Endodermal cell (in vitro differentiated cells): ENCODE data around the gene MPZL3. TPM values are rescaled to one million over a fixed set of nuclear protein-coding genes. Genes with fewer than 3 reads are reported as not detected.

Experiments used
- DNase-seq: peaks from one replicate; pipeline ENCODE4 v3.0.0-alpha.2; 2017
- H3K27ac ChIP-seq: 2 replicates; pipeline ENCODE4 v1.5.1; 2013; ENCODE audit warnings: mild to moderate bottlenecking, low read depth, low read length, moderate library complexity
- H3K27me3 ChIP-seq: 2 replicates; pipeline ENCODE4 v1.6.1; 2013; ENCODE audit warnings: mild to moderate bottlenecking, low read length, moderate library complexity; ENCODE audit not compliant: insufficient read depth, control insufficient read depth, poor library complexity, severe bottlenecking
- H3K36me3 ChIP-seq: 2 replicates; pipeline ENCODE4 v1.7.0; 2013; ENCODE audit warnings: mild to moderate bottlenecking, low read length, moderate library complexity; ENCODE audit not compliant: control insufficient read depth, insufficient read depth
- H3K4me1 ChIP-seq: one replicate; pipeline ENCODE4 v1.7.0; 2013; ENCODE audit warnings: low read length; ENCODE audit not compliant: control insufficient read depth, insufficient read depth
- H3K4me3 ChIP-seq: 2 replicates; pipeline ENCODE4 v1.5.1; 2013; ENCODE audit warnings: mild to moderate bottlenecking, low read length, moderate library complexity
- H3K9ac ChIP-seq: 2 replicates; pipeline ENCODE4 v1.6.1; 2013; ENCODE audit warnings: mild to moderate bottlenecking, low read length, moderate library complexity; ENCODE audit not compliant: poor library complexity, severe bottlenecking; ENCODE audit errors: extremely low read depth
- H3K9me3 ChIP-seq: 2 replicates; pipeline ENCODE4 v1.6.1; 2013; ENCODE audit warnings: mild to moderate bottlenecking, low read length, moderate library complexity; ENCODE audit not compliant: control insufficient read depth
- H3K27ac Mint-ChIP-seq: 2 replicates; pipeline ENCODE4 v1.8.0; 2020; ENCODE audit warnings: mixed read lengths
- H3K27me3 Mint-ChIP-seq: 2 replicates; pipeline ENCODE4 v1.8.0; 2021; ENCODE audit warnings: mild to moderate bottlenecking, mixed read lengths; ENCODE audit not compliant: insufficient read depth
- H3K36me3 Mint-ChIP-seq: 2 replicates; pipeline ENCODE4 v1.8.0; 2020; ENCODE audit warnings: low read depth, mixed read lengths
- H3K4me1 Mint-ChIP-seq: 2 replicates; pipeline ENCODE4 v1.8.0; 2020; ENCODE audit warnings: mixed read lengths
- H3K4me3 Mint-ChIP-seq: 2 replicates; pipeline ENCODE4 v1.8.0; 2020; ENCODE audit warnings: mild to moderate bottlenecking, moderate library complexity, mixed read lengths
- H3K9me3 Mint-ChIP-seq: 2 replicates; pipeline ENCODE4 v1.8.0; 2020; ENCODE audit warnings: mild to moderate bottlenecking, mixed read lengths
- CTCF ChIP-seq: fragments of 200-600 bp; sonication (generic); conservative IDR thresholded peaks from 2 replicates; pipeline ENCODE4 v1.5.0; 2021; ENCODE audit warnings: antibody characterized with exemption, mild to moderate bottlenecking
- WGBS, 2 experiments: methylation state at CpG; one replicate each; pipeline versions ENCODE4 v1.1.5 to v1.1.7; 2013; ENCODE audit warnings: missing lambda C conversion rate in 2 of 2, mixed read lengths in 1 of 2; ENCODE audit not compliant: insufficient coverage in 1 of 2, insufficient read length in 1 of 2; 5-methylcytosine and 5-hydroxymethylcytosine counted together
- total RNA-seq, 2 donors: library from RNA; stranded (reverse); fragmentation: NEBNext Ultra II Directional in 1 of 2; extraction: Animal tissue kit (Norgen Biotek cat#: 25700) in 1 of 2; gene quantifications; 2 replicates in 1 of 2; 3 replicates in 1 of 2; pipeline ENCODE4 v1.2.1, GENCODE V29; 2021

The MPZL3 gene
- total RNA-seq, 2 donors from 2014 or later, result 4.1 to 5.7 TPM

GRCh38 chr11:118224511-118225188 is 27.5 kb downstream of the MPZL3 start, which contains the start of gene JAML:
Gene JAML (minus strand): TSS chr11:118225011. CDS start chr11:118214866, 10,145 bp downstream.
- DNase-seq, result no peak
- Histone ChIP-seq H3K4me3 (no peak within 1 kb of the TSS), H3K27ac (no peak within 1 kb of the TSS), H3K9ac (no peak within 1 kb of the TSS), H3K4me1 (no peaks in the 10 kb centered on the region), H3K9me3 (no peaks in the 10 kb centered on the region), H3K27me3 (no peaks in the 10 kb centered on the region), H3K36me3 (no peaks in the 10 kb centered on the region)
- H3K9me3 Mint-ChIP-seq, result no peaks in the 10 kb centered on the region
- no peaks in the 10 kb centered on the region for H3K4me1 Mint-ChIP-seq
- peaks cover 15% of the 10 kb centered on the region for H3K27me3 Mint-ChIP-seq
- no peaks in the 10 kb centered on the region for H3K36me3 Mint-ChIP-seq
- H3K4me3 Mint-ChIP-seq, result no peak within 1 kb of the TSS
- 88 to 91% methylated on average over 4 to 6 of the region's 6 CpGs for WGBS, 2 experiments
- no peak within 1 kb of the TSS for H3K27ac Mint-ChIP-seq
- no peak for TF ChIP-seq CTCF

- no peak for TF ChIP-seq CTCF
- Histone ChIP-seq H3K36me3 (no peaks in the 10 kb centered on the region), H3K27me3 (no peaks in the 10 kb centered on the region), H3K4me3 (no peak overlapping the region), H3K27ac (no peak overlapping the region), H3K9me3 (no peaks in the 10 kb centered on the region), H3K4me1 (no peaks in the 10 kb centered on the region), H3K9ac (no peak overlapping the region)
- Mint-ChIP-seq H3K4me3 (no peak overlapping the region), H3K27ac (no peak overlapping the region), H3K4me1 (no peaks in the 10 kb centered on the region), H3K27me3 (peaks cover 20% of the 10 kb centered on the region), H3K36me3 (no peaks in the 10 kb centered on the region), H3K9me3 (no peaks in the 10 kb centered on the region)
- 90 to 96% methylated on average over 5 to 6 of the region's 6 CpGs for WGBS, 2 experiments
- no peak for DNase-seq
Measured at GRCh38 chr11:118223992-118224391, 28.2 kb downstream of the MPZL3 start.

- Mint-ChIP-seq H3K9me3 (no peaks in the 10 kb centered on the region), H3K27me3 (peaks cover 20% of the 10 kb centered on the region), H3K4me1 (no peaks in the 10 kb centered on the region), H3K27ac (no peak overlapping the region), H3K4me3 (no peak overlapping the region), H3K36me3 (no peaks in the 10 kb centered on the region)
- Histone ChIP-seq H3K4me3 (no peak overlapping the region), H3K9me3 (no peaks in the 10 kb centered on the region), H3K27ac (no peak overlapping the region), H3K36me3 (no peaks in the 10 kb centered on the region), H3K27me3 (no peaks in the 10 kb centered on the region), H3K4me1 (no peaks in the 10 kb centered on the region), H3K9ac (no peak overlapping the region)
- no peak for TF ChIP-seq CTCF
- 100% methylated on average over 1 of the region's 2 CpGs; no CpG with 5 or more reads in 1 of the 2 experiments for WGBS, 2 experiments
- no peak for DNase-seq
Measured at GRCh38 chr11:118223570-118223969, 28.6 kb downstream of the MPZL3 start.
